IMR-90 (cell line): ENCODE measurements around the gene KCNG4. TPM values are rescaled to one million over a fixed set of nuclear protein-coding genes. Genes with fewer than 3 reads are reported as not detected.

ENCODE experiments used
- ATAC-seq: fragments of 200-7000 bp; cut with Tn5 transposase; 2 replicates; pipeline ENCODE4 v1.9.1; 2020; ENCODE audit warnings: low read depth, mild to moderate bottlenecking, moderate library complexity
- BruUV-seq: library from RNA; stranded (reverse); fragments of 400-500 nt; replicated peaks from 2 replicates; lab custom pipeline; 2021; lab: Mats Ljungman, UMichigan
- CTCF ChIA-PET: fragments of 300-600 bp; formaldehyde crosslinking; extraction: SDS; loops from one replicate; lab custom pipeline; 2021; ENCODE audit warnings: antibody characterized with exemption; lab: Yijun Ruan, JAX
- POLR2A ChIA-PET: fragments of 300-600 bp; sonication (Branson Sonifier 250); formaldehyde crosslinking; loops from one replicate; lab custom pipeline; 2022; ENCODE audit warnings: antibody characterized with exemption; ENCODE audit not compliant: unreplicated experiment; lab: Charles Lee
- DNase-seq: peaks from one replicate; pipeline ENCODE4 v3.0.0; 2013
- H2AFZ ChIP-seq: replicated peaks from 2 replicates; pipeline ENCODE3; 2013; ENCODE audit warnings: low read length, mild to moderate bottlenecking; ENCODE audit not compliant: poor library complexity
- H2AK5ac ChIP-seq: 2 replicates; pipeline ENCODE4 v1.6.1; 2013; ENCODE audit warnings: low read depth, low read length, inconsistent platforms
- H2AK9ac ChIP-seq: replicated peaks from 2 replicates; pipeline ENCODE3; 2013; ENCODE audit warnings: mild to moderate bottlenecking, low read depth, low read length, moderate library complexity; ENCODE audit not compliant: poor library complexity
- H2BK120ac ChIP-seq: 2 replicates; pipeline ENCODE4 v1.6.1; 2013; ENCODE audit warnings: low read depth, low read length, inconsistent platforms
- H2BK15ac ChIP-seq: 3 replicates; pipeline ENCODE4 v1.6.1; 2013; ENCODE audit warnings: low read depth, low read length, inconsistent platforms
- H2BK20ac ChIP-seq: 2 replicates; pipeline ENCODE4 v1.6.1; 2013; ENCODE audit warnings: low read depth, mild to moderate bottlenecking, inconsistent platforms, low read length, moderate library complexity
- H2BK5ac ChIP-seq: 2 replicates; pipeline ENCODE4 v1.6.1; 2013; ENCODE audit warnings: mild to moderate bottlenecking, low read depth, low read length, inconsistent platforms; ENCODE audit not compliant: poor library complexity, severe bottlenecking
- H3K14ac ChIP-seq: replicated peaks from 2 replicates; pipeline ENCODE4 v1.6.1; 2013; ENCODE audit warnings: low read depth, low read length, inconsistent platforms
- H3K18ac ChIP-seq: 2 replicates; pipeline ENCODE4 v1.6.1; 2013; ENCODE audit warnings: low read depth, low read length, control low read depth
- H3K23ac ChIP-seq: 2 replicates; pipeline ENCODE4 v1.6.1; 2013; ENCODE audit warnings: low read depth, low read length, inconsistent platforms
- H3K27ac ChIP-seq: 2 replicates; pipeline ENCODE4 v1.5.1; 2013; ENCODE audit warnings: mild to moderate bottlenecking, control low read depth, low read length; ENCODE audit not compliant: insufficient read depth
- H3K27me3 ChIP-seq: 2 replicates; pipeline ENCODE4 v1.6.1; 2013; ENCODE audit warnings: low read length; ENCODE audit not compliant: control insufficient read depth, insufficient read depth
- H3K36me3 ChIP-seq: 2 replicates; pipeline ENCODE4 v1.6.1; 2013; ENCODE audit warnings: low read length, mixed read lengths; ENCODE audit not compliant: control insufficient read depth, insufficient read depth
- H3K4ac ChIP-seq: 2 replicates; pipeline ENCODE4 v1.6.1; 2013; ENCODE audit warnings: low read depth, low read length, inconsistent platforms
- H3K4me1 ChIP-seq: 2 replicates; pipeline ENCODE4 v1.6.1; 2013; ENCODE audit warnings: low read length, mixed read lengths; ENCODE audit not compliant: control insufficient read depth, insufficient read depth
- H3K4me2 ChIP-seq: 2 replicates; pipeline ENCODE4 v1.6.1; 2013; ENCODE audit warnings: low read depth, mild to moderate bottlenecking, control low read depth, low read length, moderate library complexity
- H3K4me3 ChIP-seq: 2 replicates; pipeline ENCODE4 v1.5.1; 2013; ENCODE audit warnings: low read depth, mild to moderate bottlenecking, control low read depth, low read length, moderate library complexity; ENCODE audit not compliant: insufficient read depth
- H3K56ac ChIP-seq: 2 replicates; pipeline ENCODE4 v1.6.1; 2013; ENCODE audit warnings: low read length, inconsistent platforms; ENCODE audit not compliant: insufficient read depth; ENCODE audit errors: extremely low read depth
- H3K79me1 ChIP-seq, 2 experiments: 2 replicates each; pipeline ENCODE4 v1.6.1; 2013; ENCODE audit warnings: low read length in 2 of 2, inconsistent platforms in 1 of 2, low read depth in 1 of 2
- H3K9ac ChIP-seq: 2 replicates; pipeline ENCODE4 v1.6.1; 2013; ENCODE audit warnings: low read depth, low read length, control low read depth
- H3K9me1 ChIP-seq: 2 replicates; pipeline ENCODE4 v1.6.1; 2013; ENCODE audit warnings: low read length, inconsistent platforms; ENCODE audit not compliant: insufficient read depth
- H3K9me3 ChIP-seq: 2 replicates; pipeline ENCODE4 v1.6.1; 2013; ENCODE audit warnings: low read length; ENCODE audit not compliant: control insufficient read depth, insufficient read depth
- H4K20me1 ChIP-seq: 2 replicates; pipeline ENCODE4 v1.6.1; 2013; ENCODE audit warnings: low read length, inconsistent platforms; ENCODE audit not compliant: insufficient read depth
- H4K5ac ChIP-seq: 2 replicates; pipeline ENCODE4 v1.6.1; 2013; ENCODE audit warnings: mild to moderate bottlenecking, low read depth, low read length, control low read depth
- H4K8ac ChIP-seq, 2 experiments: 2 replicates each; pipeline ENCODE4 v1.6.1; 2013; ENCODE audit warnings: low read depth in 2 of 2, low read length in 2 of 2, control low read depth in 1 of 2, inconsistent platforms in 1 of 2
- H4K91ac ChIP-seq: 2 replicates; pipeline ENCODE4 v1.6.1; 2013; ENCODE audit warnings: low read depth, low read length, inconsistent platforms; ENCODE audit not compliant: insufficient read depth
- BHLHE40 ChIP-seq: fragments of 150-350 bp; IDR thresholded peaks from 2 replicates; pipeline ENCODE4 v1.6.1; 2016; ENCODE audit warnings: mild to moderate bottlenecking, low read depth, low read length
- CEBPB ChIP-seq: IDR thresholded peaks from 2 replicates; pipeline ENCODE4 v1.6.1; 2012; ENCODE audit warnings: low read depth, low read length, improper control_type of control experiment
- CHD1 ChIP-seq: IDR thresholded peaks from 2 replicates; pipeline ENCODE4 v1.6.1; 2012; ENCODE audit warnings: low read depth, low read length, improper control_type of control experiment
- CTCF ChIP-seq: conservative IDR thresholded peaks from 2 replicates; pipeline ENCODE4 v1.5.1; 2012; ENCODE audit warnings: mild to moderate bottlenecking, low read depth, low read length, improper control_type of control experiment
- ELK1 ChIP-seq: fragments of 150-350 bp; IDR thresholded peaks from 2 replicates; pipeline ENCODE4 v1.6.1; 2016; ENCODE audit warnings: low read depth, mild to moderate bottlenecking, low read length, moderate library complexity, borderline replicate concordance
- FOS ChIP-seq: fragments of 150-350 bp; IDR thresholded peaks from 2 replicates; pipeline ENCODE4 v1.6.1; 2016; ENCODE audit warnings: low read depth, low read length
- MAFK ChIP-seq: IDR thresholded peaks from 2 replicates; pipeline ENCODE4 v1.6.1; 2012; ENCODE audit warnings: low read depth, low read length, improper control_type of control experiment
- MAZ ChIP-seq: IDR thresholded peaks from 2 replicates; pipeline ENCODE4 v1.6.1; 2012; ENCODE audit warnings: low read depth, mild to moderate bottlenecking, low read length, improper control_type of control experiment, moderate library complexity, borderline replicate concordance
- MXI1 ChIP-seq: IDR thresholded peaks from 2 replicates; pipeline ENCODE4 v1.6.1; 2012; ENCODE audit warnings: low read depth, mild to moderate bottlenecking, low read length, moderate library complexity, borderline replicate concordance
- NFE2L2 ChIP-seq: fragments of 150-350 bp; IDR thresholded peaks from 2 replicates; pipeline ENCODE4 v1.6.1; 2016; ENCODE audit warnings: low read depth, mild to moderate bottlenecking, low read length
- POLR2A ChIP-seq: IDR thresholded peaks from 2 replicates; pipeline ENCODE4 v1.6.1; 2012; ENCODE audit warnings: mild to moderate bottlenecking, low read depth, low read length
- RAD21 ChIP-seq: IDR thresholded peaks from 2 replicates; pipeline ENCODE4 v1.6.1; 2012; ENCODE audit warnings: low read length, improper control_type of control experiment
- RCOR1 ChIP-seq: IDR thresholded peaks from 2 replicates; pipeline ENCODE4 v1.6.1; 2012; ENCODE audit warnings: mild to moderate bottlenecking, low read length, improper control_type of control experiment; ENCODE audit not compliant: insufficient replicate concordance
- RFX5 ChIP-seq: IDR thresholded peaks from 2 replicates; pipeline ENCODE4 v1.8.0; 2012; ENCODE audit warnings: low read depth, mild to moderate bottlenecking, low read length, moderate library complexity
- SMC3 ChIP-seq: fragments of 150-350 bp; IDR thresholded peaks from 2 replicates; pipeline ENCODE4 v1.6.1; 2016; ENCODE audit warnings: low read depth, mild to moderate bottlenecking, antibody characterized with exemption, low read length, moderate library complexity
- USF2 ChIP-seq: fragments of 150-350 bp; IDR thresholded peaks from 2 replicates; pipeline ENCODE4 v1.6.1; 2017; ENCODE audit warnings: mild to moderate bottlenecking, antibody characterized with exemption, low read length, low read depth
- WGBS, 2 experiments: methylation state at CpG; one replicate each; pipeline versions ENCODE4 v1.1.5 to v1.1.7; 2013; ENCODE audit warnings: missing lambda C conversion rate in 2 of 2; ENCODE audit not compliant: insufficient read length in 1 of 2; ENCODE audit errors: extremely low coverage in 2 of 2; 5-methylcytosine and 5-hydroxymethylcytosine counted together
- dilution Hi-C: fragments of 300-500 bp; cut with HindIII; formaldehyde crosslinking; loops from one replicate; pipeline ENCODE4 v1.14.3; 2018; ENCODE audit warnings: low sequenced_read_pairs; ENCODE audit not compliant: unreplicated experiment
- in situ Hi-C: fragments of 300-500 bp; cut with MboI; formaldehyde crosslinking; loops from 3 replicates; pipeline ENCODE4 v1.14.3; 2019; ENCODE audit warnings: low sequenced_read_pairs, inconsistent platforms, mixed read lengths
- intact Hi-C: fragments of 100-400 bp; cut with micrococcal nuclease; formaldehyde crosslinking; loops from 2 replicates; pipeline ENCODE4 v1.10.0; 2022
- polyA plus RNA-seq, 3 experiments: library from polyadenylated mRNA; depleted of rRNA; stranded (reverse); fragments of >200 nt; gene quantifications; 2 replicates each; pipeline ENCODE4 v1.2.3, GENCODE V29; 2012; ENCODE audit warnings: low replicate concordance in 1 of 3
- total RNA-seq: library from RNA; depleted of rRNA; stranded (reverse); fragments of >200 nt; gene quantifications from 2 replicates; pipeline ENCODE4 v1.2.3, GENCODE V29; 2012

Gene KCNG4
- total and polyA plus RNA-seq, 2 of the 4 experiments (the other 2 are of a cell fraction) = not detected

- Histone ChIP-seq H3K9ac (no peak overlapping the region), H3K4ac (no peak overlapping the region), H3K23ac (no peak overlapping the region), H3K27ac (no peak overlapping the region), H3K79me1 (no peaks in the 10 kb centered on the region), H4K91ac (no peak overlapping the region), H2BK120ac (no peak overlapping the region), H2AFZ (no peak overlapping the region), H3K4me1 (no peaks in the 10 kb centered on the region), H3K36me3 (no peaks in the 10 kb centered on the region), H2AK9ac (no peak overlapping the region), H4K5ac (no peak overlapping the region), H2BK5ac (no peak overlapping the region), H2BK20ac (no peak overlapping the region), H3K4me3 (no peak overlapping the region), H2AK5ac (no peak overlapping the region), H3K9me1 (no peaks in the 10 kb centered on the region), H3K27me3 (peaks cover 30% of the 10 kb centered on the region), H3K9me3 (peaks cover 5% of the 10 kb centered on the region; the same call in 1 of the 2 replicates), H4K20me1 (no peaks in the 10 kb centered on the region), H3K56ac (no peak overlapping the region), H3K14ac (no peak overlapping the region), H4K8ac (no peak overlapping the region), H2BK15ac (no peak overlapping the region), H3K18ac (no peak overlapping the region), H3K4me2 (no peak overlapping the region)
- whole genome bisulfite sequencing, 2 experiments = no CpG with 5 or more reads among the region's 3 CpGs
- intact Hi-C loops (no loop called here), dilution Hi-C loops (no loop called here), in situ Hi-C loops (no loop called here)
- POLR2A ChIA-PET = no interaction called here
- DNase-seq = no peak
- no peak for ATAC-seq
- BruUV-seq = no TSS peak
- CTCF ChIA-PET = no interaction called here
- TF ChIP-seq CHD1 = no peak
- no peak for TF ChIP-seq MAFK
- TF ChIP-seq CTCF = no peak
- TF ChIP-seq RCOR1 = no peak
- no peak for TF ChIP-seq BHLHE40
- no peak for TF ChIP-seq FOS
- no peak for TF ChIP-seq RFX5
- no peak for TF ChIP-seq SMC3
- TF ChIP-seq MXI1 = no peak
- no peak for TF ChIP-seq MAZ
- TF ChIP-seq ELK1 = no peak
- no peak for TF ChIP-seq POLR2A
- TF ChIP-seq CEBPB = no peak
- TF ChIP-seq USF2 = no peak
- no peak for TF ChIP-seq NFE2L2
- no peak for TF ChIP-seq RAD21
These were observed 23.1 kb upstream of the KCNG4 start for GRCh38 chr16:84262939-84263338.
